ENCODE measurements around the gene SNCB. TPM values are rescaled to one million over a fixed set of nuclear protein-coding genes. Genes with fewer than 3 reads are reported as not detected.

Gene SNCB
- total and polyA plus RNA-seq, 2 of the 4 experiments (the other 2 are of a cell fraction): 0.41 TPM; not detected in 1

- no peak overlapping the region for H2BK120ac ChIP-seq (ENCODE audit: low read depth, low read length)
- peaks cover 6% of the 10 kb centered on the region for H3K9me1 ChIP-seq (ENCODE audit: insufficient read depth, low read length)
- H4K91ac ChIP-seq (ENCODE audit: insufficient read depth, low read depth, low read length): no peak overlapping the region
- in situ Hi-C loops (cut with MboI; ENCODE audit: low sequenced_read_pairs) (no loop called here), dilution Hi-C loops (cut with HindIII; ENCODE audit: low sequenced_read_pairs, unreplicated experiment) (no loop called here), intact Hi-C loops (cut with micrococcal nuclease) (no loop called here)
- no peaks in the 10 kb centered on the region for H3K4me1 ChIP-seq (ENCODE audit: control insufficient read depth, insufficient read depth, low read length)
- no peak overlapping the region for H2BK5ac ChIP-seq (ENCODE audit: low read depth, low read length, poor library complexity, severe bottlenecking)
- H3K4ac ChIP-seq (ENCODE audit: low read depth, low read length): no peak overlapping the region
- H4K20me1 ChIP-seq (ENCODE audit: insufficient read depth, low read length): no peaks in the 10 kb centered on the region
- no peak overlapping the region for H3K18ac ChIP-seq (ENCODE audit: low read depth, low read length)
- H3K27me3 ChIP-seq (ENCODE audit: control insufficient read depth, insufficient read depth, low read length): no peaks in the 10 kb centered on the region
- BruUV-seq (replicated peaks): no TSS peak
- no peak overlapping the region for H3K9ac ChIP-seq (ENCODE audit: low read depth, low read length)
- H2AFZ ChIP-seq (replicated peaks; ENCODE audit: low read length, poor library complexity): no peak overlapping the region
- H4K5ac ChIP-seq (ENCODE audit: low read depth, low read length): no peak overlapping the region
- H2AK9ac ChIP-seq (replicated peaks; ENCODE audit: low read depth, low read length, poor library complexity): no peak overlapping the region
- H3K4me2 ChIP-seq (ENCODE audit: low read depth, low read length): no peak overlapping the region
- no peak overlapping the region for H2AK5ac ChIP-seq (ENCODE audit: low read depth, low read length)
- no peak for ATAC-seq (ENCODE audit: low read depth)
- no peak for DNase-seq
- no peak overlapping the region for H3K56ac ChIP-seq (ENCODE audit: extremely low read depth, insufficient read depth, low read length)
- no peak overlapping the region for H3K23ac ChIP-seq (ENCODE audit: low read depth, low read length)
- H2BK15ac ChIP-seq (ENCODE audit: low read depth, low read length): no peak overlapping the region
- no peak overlapping the region for H2BK20ac ChIP-seq (ENCODE audit: low read depth, low read length)
- no peaks in the 10 kb centered on the region for H3K79me1 ChIP-seq (ENCODE audit: low read depth in 1 of 2, low read length in 2 of 2)
- WGBS, 2 experiments (ENCODE audit: extremely low coverage in 2 of 2, insufficient read length in 1 of 2): no CpG with 5 or more reads among the region's 17 CpGs
- TF ChIP-seq RCOR1 (IDR thresholded peaks at IDR 0.05; ENCODE audit: insufficient replicate concordance, low read length) (no peak), MXI1 (IDR thresholded peaks at IDR 0.05; ENCODE audit: borderline replicate concordance, low read depth, low read length) (no peak), POLR2A (IDR thresholded peaks at IDR 0.05; ENCODE audit: low read depth, low read length) (no peak), RAD21 (IDR thresholded peaks at IDR 0.05; ENCODE audit: low read length) (no peak), CHD1 (IDR thresholded peaks at IDR 0.05; ENCODE audit: low read depth, low read length) (no peak), BHLHE40 (IDR thresholded peaks at IDR 0.05; ENCODE audit: low read depth, low read length) (no peak), ELK1 (IDR thresholded peaks at IDR 0.05; ENCODE audit: borderline replicate concordance, low read depth, low read length) (no peak), FOS (IDR thresholded peaks at IDR 0.05; ENCODE audit: low read depth, low read length) (no peak), SMC3 (IDR thresholded peaks at IDR 0.05; ENCODE audit: low read depth, low read length) (no peak), USF2 (IDR thresholded peaks at IDR 0.05; ENCODE audit: low read depth, low read length) (no peak), NFE2L2 (IDR thresholded peaks at IDR 0.05; ENCODE audit: low read depth, low read length) (no peak), CEBPB (IDR thresholded peaks at IDR 0.05; ENCODE audit: low read depth, low read length) (no peak)
- no peaks in the 10 kb centered on the region; the same call in 1 of the 2 replicates for H3K9me3 ChIP-seq (ENCODE audit: control insufficient read depth, insufficient read depth, low read length)
- no peak overlapping the region for H3K4me3 ChIP-seq (ENCODE audit: insufficient read depth, low read depth, low read length)
- ChIA-PET CTCF (no interaction called here), POLR2A (ENCODE audit: unreplicated experiment) (no interaction called here)
- no peak overlapping the region for H3K27ac ChIP-seq (ENCODE audit: insufficient read depth, low read length)
- no peaks in the 10 kb centered on the region for H3K36me3 ChIP-seq (ENCODE audit: control insufficient read depth, insufficient read depth, low read length)
- no peak overlapping the region for H4K8ac ChIP-seq (ENCODE audit: low read depth in 2 of 2, low read length in 2 of 2)
- H3K14ac ChIP-seq (replicated peaks; ENCODE audit: low read depth, low read length): no peak overlapping the region
Observed at GRCh38 chr5:176590035-176590717, 40.2 kb downstream of the SNCB start.

Measured in IMR-90 (cell line).